IPS-18a (cell line): ENCODE data around the gene CGB1.
A peak's percentile ranks its signal among the peaks of the same experiment; 100 is the strongest.

Experiments
- H3K27ac ChIP-seq: one replicate; pipeline ENCODE4 v1.5.1; 2013; ENCODE audit warnings: low read length
- H3K27me3 ChIP-seq: one replicate; pipeline ENCODE4 v1.6.1; 2013; ENCODE audit warnings: mild to moderate bottlenecking, low read length; ENCODE audit not compliant: control insufficient read depth, insufficient read depth
- H3K36me3 ChIP-seq: one replicate; pipeline ENCODE4 v1.6.1; 2013; ENCODE audit warnings: low read depth, low read length; ENCODE audit not compliant: control insufficient read depth
- H3K4me1 ChIP-seq: one replicate; pipeline ENCODE4 v1.6.1; 2013; ENCODE audit warnings: low read depth, low read length; ENCODE audit not compliant: control insufficient read depth
- H3K4me3 ChIP-seq: one replicate; pipeline ENCODE4 v1.5.1; 2013; ENCODE audit warnings: low read length
- H3K9ac ChIP-seq: one replicate; pipeline ENCODE4 v1.6.1; 2013; ENCODE audit warnings: mild to moderate bottlenecking, low read length, moderate library complexity
- H3K9me3 ChIP-seq: one replicate; pipeline ENCODE4 v1.6.1; 2013; ENCODE audit warnings: low read depth, low read length; ENCODE audit not compliant: control insufficient read depth

CGB1 gene

GRCh38 chr19:49070416-49070815 lies 33.7 kb upstream of the CGB1 start:
- Histone ChIP-seq H3K4me3 (no peak overlapping the region), H3K27me3 (peaks cover 81% of the 10 kb centered on the region), H3K36me3 (no peaks in the 10 kb centered on the region), H3K27ac (no peak overlapping the region), H3K9ac (no peak overlapping the region), H3K4me1 (peaks cover 8% of the 10 kb centered on the region), H3K9me3 (no peaks in the 10 kb centered on the region)

GRCh38 chr19:49069026-49069425 lies 32.3 kb upstream of the CGB1 start:
- H3K27ac ChIP-seq, result no peak overlapping the region

GRCh38 chr19:49067554-49067953 lies 30.9 kb upstream of the CGB1 start:
- H3K9ac ChIP-seq, result no peak overlapping the region
- peaks cover 13% of the 10 kb centered on the region for H3K4me1 ChIP-seq
- H3K36me3 ChIP-seq, result no peaks in the 10 kb centered on the region
- no peak overlapping the region for H3K4me3 ChIP-seq
- no peak overlapping the region for H3K27ac ChIP-seq
- H3K27me3 ChIP-seq, result peaks cover 66% of the 10 kb centered on the region
- no peaks in the 10 kb centered on the region for H3K9me3 ChIP-seq

More at GRCh38 chr19:49069026-49069425, 32.3 kb upstream of the CGB1 start:
- H3K9me3 ChIP-seq, result no peaks in the 10 kb centered on the region
- peaks cover 13% of the 10 kb centered on the region for H3K4me1 ChIP-seq
- no peaks in the 10 kb centered on the region for H3K36me3 ChIP-seq
- H3K27me3 ChIP-seq, result peaks cover 80% of the 10 kb centered on the region
- H3K4me3 ChIP-seq, result no peak overlapping the region
- H3K9ac ChIP-seq, result no peak overlapping the region

- peaks cover 13% of the 10 kb centered on the region for H3K4me1 ChIP-seq
- no peak overlapping the region for H3K4me3 ChIP-seq
- no peak overlapping the region for H3K27ac ChIP-seq
- no peak overlapping the region for H3K9ac ChIP-seq
- peaks cover 53% of the 10 kb centered on the region for H3K27me3 ChIP-seq
- H3K9me3 ChIP-seq, result no peaks in the 10 kb centered on the region
- H3K36me3 ChIP-seq, result no peaks in the 10 kb centered on the region
Measured at GRCh38 chr19:49065905-49066512, 29.3 kb upstream of the CGB1 start.

GRCh38 chr19:49064768-49065611 lies 28.3 kb upstream of the CGB1 start, which contains the start of gene NTF4:
NTF4 (minus strand) TSS chr19:49064818; CDS start chr19:49061997, 2,821 bp downstream.
- H3K27ac ChIP-seq, result no peak within 1 kb of the TSS
- H3K27me3 ChIP-seq, result peaks cover 47% of the 10 kb centered on the region

GRCh38 chr19:49064029-49064629 lies 27.4 kb upstream of the CGB1 start:
- no peak overlapping the region for H3K27ac ChIP-seq
- H3K4me1 ChIP-seq, result peaks cover 13% of the 10 kb centered on the region
- H3K9me3 ChIP-seq, result no peaks in the 10 kb centered on the region
- H3K4me3 ChIP-seq, result peak overlapping the region; percentile 52
- H3K36me3 ChIP-seq, result no peaks in the 10 kb centered on the region
- H3K9ac ChIP-seq, result no peak overlapping the region
- H3K27me3 ChIP-seq, result peaks cover 43% of the 10 kb centered on the region

More at GRCh38 chr19:49064768-49065611, 28.3 kb upstream of the CGB1 start, which contains the start of gene NTF4:
- Histone ChIP-seq H3K9me3 (no peaks in the 10 kb centered on the region), H3K36me3 (no peaks in the 10 kb centered on the region), H3K4me1 (peaks cover 13% of the 10 kb centered on the region), H3K4me3 (peak within 1 kb of the TSS; percentile 52), H3K9ac (no peak within 1 kb of the TSS)

GRCh38 chr19:49061445-49061844 lies 24.8 kb upstream of the CGB1 start:
- no peaks in the 10 kb centered on the region for H3K9me3 ChIP-seq
- H3K27ac ChIP-seq, result no peak overlapping the region
- no peak overlapping the region for H3K9ac ChIP-seq
- no peak overlapping the region for H3K4me3 ChIP-seq
- peaks cover 23% of the 10 kb centered on the region for H3K4me1 ChIP-seq
- H3K36me3 ChIP-seq, result no peaks in the 10 kb centered on the region
- H3K27me3 ChIP-seq, result peaks cover 49% of the 10 kb centered on the region

- Histone ChIP-seq H3K4me1 (peaks cover 20% of the 10 kb centered on the region), H3K27ac (no peak overlapping the region), H3K4me3 (no peak overlapping the region), H3K36me3 (no peaks in the 10 kb centered on the region), H3K9ac (no peak overlapping the region), H3K27me3 (peaks cover 49% of the 10 kb centered on the region), H3K9me3 (no peaks in the 10 kb centered on the region)
Measured at GRCh38 chr19:49061000-49061399, 24.3 kb upstream of the CGB1 start.

- Histone ChIP-seq H3K9ac (no peak overlapping the region), H3K27me3 (peaks cover 53% of the 10 kb centered on the region)
Measured at GRCh38 chr19:49059053-49059452, 22.4 kb upstream of the CGB1 start.

GRCh38 chr19:49058562-49058961 lies 21.9 kb upstream of the CGB1 start:
- Histone ChIP-seq H3K36me3 (no peaks in the 10 kb centered on the region), H3K9me3 (no peaks in the 10 kb centered on the region), H3K9ac (no peak overlapping the region), H3K4me1 (peaks cover 10% of the 10 kb centered on the region), H3K27me3 (peaks cover 53% of the 10 kb centered on the region), H3K4me3 (no peak overlapping the region), H3K27ac (no peak overlapping the region)

More at GRCh38 chr19:49059053-49059452, 22.4 kb upstream of the CGB1 start:
- Histone ChIP-seq H3K27ac (no peak overlapping the region), H3K4me3 (no peak overlapping the region), H3K36me3 (no peaks in the 10 kb centered on the region), H3K9me3 (no peaks in the 10 kb centered on the region), H3K4me1 (peaks cover 10% of the 10 kb centered on the region)

- no peaks in the 10 kb centered on the region for H3K36me3 ChIP-seq
- H3K27ac ChIP-seq, result no peak within 1 kb of the TSS
- H3K9ac ChIP-seq, result no peak within 1 kb of the TSS
- peaks cover 53% of the 10 kb centered on the region for H3K27me3 ChIP-seq
- H3K9me3 ChIP-seq, result no peaks in the 10 kb centered on the region
- peak within 1 kb of the TSS; percentile 38 for H3K4me3 ChIP-seq
- H3K4me1 ChIP-seq, result peaks cover 10% of the 10 kb centered on the region
Measured at GRCh38 chr19:49057636-49058234, 21.0 kb upstream of the CGB1 start, which contains the start of gene CGB7. CGB7 (minus strand) TSS chr19:49057749; CDS start chr19:49055375, 2,374 bp downstream.
